Activated CD8-positive, alpha-beta memory T cell treated with anti-CD3 and anti-CD28 coated beads for 36 hours (primary cell): Measurements from ENCODE around the gene CBARP. TPM values are rescaled to one million over a fixed set of nuclear protein-coding genes. Genes with fewer than 3 reads are reported as not detected.

Source experiments
- CTCF ChIA-PET: fragments of 350-600 bp; sonication (Branson Sonifier 250); formaldehyde crosslinking; loops from one replicate; lab custom pipeline; 2021; ENCODE audit warnings: antibody characterized with exemption; lab: Charles Lee
- POLR2A ChIA-PET: fragments of 350-600 bp; sonication (Branson Sonifier 250); formaldehyde crosslinking; loops from one replicate; lab custom pipeline; 2021; ENCODE audit warnings: antibody characterized with exemption; lab: Charles Lee
- total RNA-seq, 2 experiments: library from RNA; stranded (reverse); gene quantifications; one replicate each; pipeline ENCODE4 v1.2.3, GENCODE V29; 2021

CBARP gene
- total RNA-seq, 2 experiments from 2014 or later = 0.95 to 1.1 TPM

- ChIA-PET CTCF (interaction anchor here (1.8 to 2.7 kb wide), 2 partner anchors 34 to 39 kb away, joined by 5 to 8 read pairs; no protein-coding TSS in a partner anchor), POLR2A (no interaction called here)
Measured at GRCh38 chr19:1278074-1278473, 40.3 kb upstream of the CBARP start.

DNA sequence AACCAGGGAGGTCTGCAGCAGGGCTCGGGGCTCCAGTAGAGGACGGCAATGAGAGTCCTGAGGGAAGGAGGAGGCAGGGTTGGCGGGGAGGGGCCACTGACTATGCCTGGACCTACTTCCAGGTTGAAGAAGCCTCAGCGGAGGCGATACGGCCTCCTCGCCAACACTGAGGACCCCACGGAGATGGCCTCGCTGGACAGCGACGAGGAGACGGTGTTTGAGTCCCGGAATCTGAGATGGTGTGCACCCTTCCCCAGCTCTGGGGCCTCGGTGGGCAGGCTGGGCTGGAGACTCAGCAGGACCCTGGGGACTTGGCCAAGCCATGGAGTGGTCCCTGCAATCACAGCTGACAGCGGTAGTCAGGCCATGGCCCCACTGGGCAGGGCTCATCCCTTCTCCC, 39.3 kb upstream of the CBARP start:
- CTCF ChIA-PET = interaction anchor here (1.2 to 1.8 kb wide), 2 partner anchors 8 to 33 kb away, joined by 3 to 5 read pairs; partner anchors contain the start of gene CIRBP
- POLR2A ChIA-PET = no interaction called here

DNA sequence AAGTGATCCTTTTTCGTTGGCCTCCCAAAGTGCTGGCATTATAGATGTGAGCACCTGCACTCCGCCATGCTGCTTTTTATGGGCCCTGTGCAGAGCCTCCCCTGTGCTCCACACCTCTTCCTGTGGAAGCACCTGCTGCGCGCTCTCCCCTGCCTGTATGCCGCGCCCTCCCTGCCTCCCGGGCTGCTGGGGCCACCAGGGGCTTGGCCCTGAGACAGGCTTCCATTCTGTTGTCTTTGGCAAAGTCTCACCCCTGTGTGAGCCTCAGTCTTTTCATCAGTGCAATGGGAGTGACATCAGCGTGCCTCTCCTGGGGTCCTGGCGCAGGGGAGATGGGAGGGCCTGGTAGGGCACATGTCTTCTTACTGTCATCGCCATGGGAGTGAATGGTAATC, 38.8 kb upstream of the CBARP start:
- POLR2A ChIA-PET = interaction anchor here (1.9 kb wide), 1 partner anchor 24 kb away, joined by 10 read pairs; no protein-coding TSS in a partner anchor

GRCh38 chr19:1275976-1276627, 38.3 kb upstream of the CBARP start:
- ChIA-PET CTCF (interaction anchor here (0.6 kb wide), 1 partner anchor 880 kb away, joined by 3 read pairs; no protein-coding TSS in a partner anchor), POLR2A (interaction anchor here (1.9 kb wide), 1 partner anchor 23 kb away, joined by 10 read pairs; no protein-coding TSS in a partner anchor)

More for the DNA sequence above, 38.8 kb upstream of the CBARP start:
- CTCF ChIA-PET = interaction anchor here (1.2 to 1.8 kb wide), 2 partner anchors 7 to 32 kb away, joined by 3 to 5 read pairs; partner anchors contain the start of gene CIRBP

GRCh38 chr19:1275260-1275975, 37.6 kb upstream of the CBARP start, which contains the start of gene FAM174C:
TSS of gene FAM174C (plus strand) at chr19:1275530. CDS start at chr19:1275550, 20 bp downstream.
- POLR2A ChIA-PET = interaction anchor here (0.5 to 1.9 kb wide), 4 partner anchors 9 to 201 kb away, joined by 3 to 10 read pairs (median 4); no protein-coding TSS in a partner anchor
- CTCF ChIA-PET = interaction anchor here (0.6 to 1.0 kb wide), 3 partner anchors 9 to 880 kb away, joined by 3 to 7 read pairs (median 6); no protein-coding TSS in a partner anchor

- POLR2A ChIA-PET = interaction anchor here (0.5 to 1.9 kb wide), 5 partner anchors 8 to 200 kb away, joined by 3 to 10 read pairs (median 4); no protein-coding TSS in a partner anchor
- CTCF ChIA-PET = interaction anchor here (1.0 to 4.3 kb wide), 4 partner anchors 8 to 31 kb away, joined by 3 to 31 read pairs (median 6); no protein-coding TSS in a partner anchor
Measured at GRCh38 chr19:1274852-1275259, 37.1 kb upstream of the CBARP start.

DNA sequence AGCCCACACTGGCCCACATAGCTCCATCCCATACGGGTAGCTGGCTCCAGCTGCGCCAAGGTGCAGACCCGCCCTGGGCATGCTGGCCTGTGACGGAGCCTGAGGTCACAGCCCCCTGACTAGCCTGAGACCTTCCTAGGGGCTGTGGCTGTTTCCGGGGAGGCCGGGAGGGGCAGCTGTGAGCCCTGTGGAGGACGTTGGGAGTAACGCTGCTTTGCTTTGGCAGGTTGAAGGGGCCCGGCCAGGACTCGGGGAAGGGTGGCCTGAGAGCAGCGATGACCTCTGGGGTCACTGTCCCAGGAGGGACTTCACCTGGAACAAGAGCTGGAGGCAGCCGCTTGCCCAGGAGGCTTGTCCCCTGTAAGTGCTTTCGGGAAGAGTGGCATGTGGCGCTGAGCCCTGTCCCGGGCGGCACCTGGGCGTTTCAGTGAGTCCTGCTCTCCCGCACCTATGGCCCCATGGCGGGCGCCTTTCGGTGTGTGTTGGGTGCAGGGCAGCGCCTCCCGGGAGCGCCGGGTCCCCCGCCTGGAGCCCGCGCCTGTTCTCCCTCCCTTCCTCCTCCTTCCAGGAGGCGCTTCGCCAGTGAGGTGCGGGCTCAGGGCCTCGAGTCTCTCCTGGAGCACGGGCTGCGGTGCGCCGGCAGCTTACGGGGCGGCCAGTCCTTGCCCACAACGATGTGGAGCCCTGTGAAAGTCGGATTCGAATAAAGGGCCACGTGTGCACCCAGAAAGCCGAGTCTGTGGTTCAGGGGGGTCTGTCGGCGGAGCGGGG, 36.5 kb upstream of the CBARP start:
- CTCF ChIA-PET = interaction anchor here (1.2 to 4.3 kb wide), 2 partner anchors 9 to 30 kb away, joined by 3 to 31 read pairs; no protein-coding TSS in a partner anchor
- POLR2A ChIA-PET = interaction anchor here (1.4 kb wide), 1 partner anchor 13 kb away, joined by 5 read pairs; no protein-coding TSS in a partner anchor

DNA sequence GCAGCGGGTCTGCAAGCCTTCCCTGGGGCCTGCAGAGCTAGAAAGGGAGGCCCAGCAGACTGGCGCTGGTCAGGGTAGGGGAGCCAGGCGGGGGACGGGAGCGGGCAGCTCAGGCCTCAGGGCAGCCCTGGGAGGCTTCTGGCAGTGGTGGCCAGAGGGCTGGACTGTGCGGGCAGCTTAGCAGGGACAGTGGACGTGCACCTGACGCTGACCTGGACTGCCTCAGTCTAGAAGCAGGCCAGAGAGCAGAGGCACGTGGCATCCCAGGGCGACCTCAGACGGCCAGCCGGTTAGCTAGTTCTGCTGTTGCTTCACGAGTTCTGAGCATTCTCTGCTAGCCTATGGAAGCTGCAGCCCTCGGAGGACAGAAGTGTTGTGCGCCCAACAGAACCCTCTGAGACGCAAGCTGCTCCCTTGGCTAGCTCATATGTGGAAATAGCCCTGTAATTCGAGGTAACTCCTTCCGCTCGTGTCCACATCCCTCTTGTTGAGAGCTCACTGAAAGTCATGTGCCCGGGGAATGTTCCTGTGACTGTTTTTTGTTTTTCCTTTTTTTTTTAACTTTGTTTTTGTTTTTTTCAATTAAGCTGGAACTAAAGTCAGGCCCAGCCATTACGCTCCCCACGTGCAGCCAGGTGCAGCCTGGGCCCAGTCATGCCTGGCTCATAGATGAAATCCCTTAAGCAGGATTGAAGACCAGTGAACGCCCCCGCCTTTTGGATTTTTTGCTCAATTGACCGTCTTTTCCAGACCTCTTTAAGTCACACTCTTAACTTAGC, 35.6 kb upstream of the CBARP start:
- POLR2A ChIA-PET = interaction anchor here (1.0 to 1.4 kb wide), 4 partner anchors 12 to 355 kb away, joined by 3 to 7 read pairs (median 4); no protein-coding TSS in a partner anchor
- CTCF ChIA-PET = interaction anchor here (1.2 to 4.3 kb wide), 2 partner anchors 8 to 29 kb away, joined by 3 to 31 read pairs; no protein-coding TSS in a partner anchor

DNA sequence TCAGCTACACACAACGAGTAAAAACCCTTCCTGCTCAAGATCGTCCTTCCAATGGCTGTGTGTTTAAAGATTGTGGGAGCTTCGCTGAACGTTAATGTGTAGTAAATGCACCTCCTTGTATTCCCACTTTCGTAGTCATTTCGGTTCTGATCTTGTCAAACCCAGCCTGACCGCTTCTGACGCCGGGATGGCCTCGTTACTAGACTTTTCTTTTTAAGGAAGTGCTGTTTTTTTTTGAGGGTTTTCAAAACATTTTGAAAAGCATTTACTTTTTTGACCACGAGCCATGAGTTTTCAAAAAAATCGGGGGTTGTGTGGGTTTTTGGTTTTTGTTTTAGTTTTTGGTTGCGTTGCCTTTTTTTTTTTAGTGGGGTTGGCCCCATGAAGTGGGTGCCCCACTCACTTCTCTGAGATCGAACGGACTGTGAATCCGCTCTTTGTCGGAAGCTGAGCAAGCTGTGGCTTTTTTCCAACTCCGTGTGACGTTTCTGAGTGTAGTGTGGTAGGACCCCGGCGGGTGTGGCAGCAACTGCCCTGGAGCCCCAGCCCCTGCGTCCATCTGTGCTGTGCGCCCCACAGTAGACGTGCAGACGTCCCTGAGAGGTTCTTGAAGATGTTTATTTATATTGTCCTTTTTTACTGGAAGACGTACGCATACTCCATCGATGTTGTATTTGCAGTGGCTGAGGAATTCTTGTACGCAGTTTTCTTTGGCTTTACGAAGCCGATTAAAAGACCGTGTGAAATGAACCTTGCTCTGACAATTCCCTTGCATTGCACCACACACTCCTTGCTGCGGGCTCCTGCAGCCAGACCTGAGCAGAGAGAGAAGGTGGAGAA, 34.8 kb upstream of the CBARP start:
- POLR2A ChIA-PET = interaction anchor here (1.0 to 1.3 kb wide), 3 partner anchors 20 to 354 kb away, joined by 3 to 7 read pairs (median 3); no protein-coding TSS in a partner anchor
- CTCF ChIA-PET = interaction anchor here (4.3 kb wide), 1 partner anchor 28 kb away, joined by 31 read pairs; no protein-coding TSS in a partner anchor

DNA sequence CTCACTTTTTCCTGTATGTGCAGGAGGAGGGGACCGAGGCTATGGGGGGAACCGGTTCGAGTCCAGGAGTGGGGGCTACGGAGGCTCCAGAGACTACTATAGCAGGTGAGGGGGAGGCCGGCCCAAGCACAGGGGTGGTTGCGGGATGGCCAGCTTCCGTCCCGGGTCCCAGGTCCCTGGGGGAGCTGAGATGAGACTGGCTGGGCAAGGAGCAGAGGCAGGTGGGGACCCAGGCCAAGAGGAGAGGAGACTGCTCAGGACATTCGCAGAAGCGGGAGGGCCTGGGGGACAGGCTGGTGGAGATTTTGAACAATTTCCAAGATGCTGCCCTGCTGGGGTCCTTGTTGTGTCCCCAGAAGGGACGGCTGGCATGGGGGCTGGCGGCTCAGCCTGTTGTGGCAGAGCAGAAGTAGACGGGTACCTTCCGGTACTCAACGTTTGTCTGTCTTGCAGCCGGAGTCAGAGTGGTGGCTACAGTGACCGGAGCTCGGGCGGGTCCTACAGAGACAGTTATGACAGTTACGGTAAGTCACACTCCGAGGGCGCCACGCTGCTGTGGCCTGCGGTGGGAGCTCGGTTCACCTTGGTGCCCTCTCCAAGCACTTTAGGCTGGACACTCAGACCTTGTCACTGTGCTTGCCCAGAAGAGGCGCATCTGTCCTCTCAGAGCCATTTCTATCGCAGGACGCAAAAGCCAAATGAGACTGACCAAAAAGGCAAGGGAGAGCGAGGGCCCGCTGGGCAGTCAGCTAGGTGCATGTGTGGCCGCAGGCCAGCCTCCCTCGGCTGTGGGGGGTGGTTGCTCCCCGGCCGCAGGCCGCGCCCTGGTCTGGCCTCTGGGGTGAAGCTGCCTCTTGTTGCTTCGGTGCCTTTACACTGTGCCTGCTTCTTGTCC, 34.0 kb upstream of the CBARP start:
- CTCF ChIA-PET = interaction anchor here (0.6 to 4.3 kb wide), 2 partner anchors 14 to 27 kb away, joined by 4 to 31 read pairs; no protein-coding TSS in a partner anchor
- POLR2A ChIA-PET = interaction anchor here (1.2 to 1.3 kb wide), 2 partner anchors 28 to 31 kb away, joined by 5 to 7 read pairs; partner anchors contain the start of gene ATP5F1D

GRCh38 chr19:1270854-1271527, 33.2 kb upstream of the CBARP start:
- ChIA-PET POLR2A (interaction anchor here (1.2 kb wide), 1 partner anchor 30 kb away, joined by 5 read pairs; the partner anchor contains the start of gene ATP5F1D), CTCF (interaction anchor here (0.6 to 4.3 kb wide), 2 partner anchors 13 to 27 kb away, joined by 4 to 31 read pairs; no protein-coding TSS in a partner anchor)

DNA sequence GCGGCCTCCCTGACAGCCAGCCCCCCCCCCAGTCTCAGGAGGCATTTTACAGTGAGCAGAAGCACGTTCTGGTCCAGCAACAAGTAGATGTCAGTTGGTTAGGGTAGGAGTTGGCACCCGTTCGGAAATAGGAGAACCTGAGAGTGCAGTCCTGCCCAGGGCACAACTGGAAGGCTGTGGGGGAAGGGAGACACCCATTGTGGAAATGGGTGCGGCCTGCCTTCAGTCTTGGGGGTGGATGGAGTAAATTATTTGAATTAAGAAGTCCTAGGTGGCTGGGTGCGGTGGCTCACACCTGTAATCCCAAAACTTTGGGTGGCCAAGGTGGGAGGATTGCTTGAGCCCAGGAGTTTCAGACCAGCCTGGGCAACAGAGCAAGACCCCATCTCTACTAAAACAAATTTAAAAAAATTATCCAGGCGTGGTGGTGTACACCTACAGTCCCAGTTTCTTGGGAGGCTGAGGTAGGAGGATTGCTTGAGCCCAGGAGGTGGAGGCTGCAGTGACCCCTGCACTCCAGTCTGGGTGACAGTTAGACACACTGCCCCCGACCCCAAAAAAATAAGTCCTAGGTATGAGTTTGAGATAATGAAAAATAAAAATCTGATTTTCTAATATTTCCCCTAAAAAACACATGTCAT, 32.5 kb upstream of the CBARP start:
- CTCF ChIA-PET = interaction anchor here (4.3 to 17.9 kb wide), 2 partner anchors 26 to 27 kb away, joined by 31 to 373 read pairs; partner anchors contain the start of gene ATP5F1D
- POLR2A ChIA-PET = no interaction called here

GRCh38 chr19:1269478-1270212, 31.8 kb upstream of the CBARP start:
- POLR2A ChIA-PET = interaction anchor here (0.5 to 1.4 kb wide), 11 partner anchors 9 to 384 kb away, joined by 3 to 38 read pairs (median 4); partner anchors contain the start of gene ATP5F1D
- CTCF ChIA-PET = interaction anchor here (1.2 to 17.9 kb wide), 4 partner anchors 8 to 26 kb away, joined by 3 to 373 read pairs (median 40); partner anchors contain the start of gene ATP5F1D
